Measurements from ENCODE around the gene EMX1. TPM values are rescaled to one million over a fixed set of nuclear protein-coding genes. Genes with fewer than 3 reads are reported as not detected.

Gene EMX1
- total RNA-seq, 1 donor from 2014 or later = 8.2 TPM

DNA sequence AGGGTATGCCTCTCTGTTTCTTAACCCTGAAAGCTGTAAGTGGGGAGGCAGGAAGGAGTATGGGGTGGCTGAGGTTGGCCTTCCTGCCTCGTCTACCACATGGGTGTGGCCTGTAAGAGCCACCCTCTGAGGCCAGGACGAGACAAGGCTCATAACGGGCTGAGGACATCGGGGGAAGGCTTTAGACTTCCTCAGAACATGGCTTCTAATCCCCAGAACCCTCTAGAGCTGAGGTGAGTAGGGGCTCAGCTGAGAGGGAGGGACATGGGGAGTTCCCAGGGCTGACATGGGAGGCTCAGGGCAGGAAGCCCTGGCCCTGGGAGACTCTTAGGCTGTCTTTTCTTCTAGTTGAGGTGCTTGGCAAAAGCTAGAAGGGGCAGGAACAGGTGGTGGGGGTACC is 36.7 kb downstream of the EMX1 start:
- H3K4me3 ChIP-seq (ENCODE audit: low read depth, low read length) = no peak overlapping the region
- DNase-seq (ENCODE audit: low read depth) = no peak
- TF ChIP-seq, protein P1, sequence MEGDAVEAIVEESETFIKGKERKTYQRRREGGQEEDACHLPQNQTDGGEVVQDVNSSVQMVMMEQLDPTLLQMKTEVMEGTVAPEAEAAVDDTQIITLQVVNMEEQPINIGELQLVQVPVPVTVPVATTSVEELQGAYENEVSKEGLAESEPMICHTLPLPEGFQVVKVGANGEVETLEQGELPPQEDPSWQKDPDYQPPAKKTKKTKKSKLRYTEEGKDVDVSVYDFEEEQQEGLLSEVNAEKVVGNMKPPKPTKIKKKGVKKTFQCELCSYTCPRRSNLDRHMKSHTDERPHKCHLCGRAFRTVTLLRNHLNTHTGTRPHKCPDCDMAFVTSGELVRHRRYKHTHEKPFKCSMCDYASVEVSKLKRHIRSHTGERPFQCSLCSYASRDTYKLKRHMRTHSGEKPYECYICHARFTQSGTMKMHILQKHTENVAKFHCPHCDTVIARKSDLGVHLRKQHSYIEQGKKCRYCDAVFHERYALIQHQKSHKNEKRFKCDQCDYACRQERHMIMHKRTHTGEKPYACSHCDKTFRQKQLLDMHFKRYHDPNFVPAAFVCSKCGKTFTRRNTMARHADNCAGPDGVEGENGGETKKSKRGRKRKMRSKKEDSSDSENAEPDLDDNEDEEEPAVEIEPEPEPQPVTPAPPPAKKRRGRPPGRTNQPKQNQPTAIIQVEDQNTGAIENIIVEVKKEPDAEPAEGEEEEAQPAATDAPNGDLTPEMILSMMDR (conservative IDR thresholded peaks at IDR 0.05; ENCODE audit: low read depth, low read length) = no peak

DNA sequence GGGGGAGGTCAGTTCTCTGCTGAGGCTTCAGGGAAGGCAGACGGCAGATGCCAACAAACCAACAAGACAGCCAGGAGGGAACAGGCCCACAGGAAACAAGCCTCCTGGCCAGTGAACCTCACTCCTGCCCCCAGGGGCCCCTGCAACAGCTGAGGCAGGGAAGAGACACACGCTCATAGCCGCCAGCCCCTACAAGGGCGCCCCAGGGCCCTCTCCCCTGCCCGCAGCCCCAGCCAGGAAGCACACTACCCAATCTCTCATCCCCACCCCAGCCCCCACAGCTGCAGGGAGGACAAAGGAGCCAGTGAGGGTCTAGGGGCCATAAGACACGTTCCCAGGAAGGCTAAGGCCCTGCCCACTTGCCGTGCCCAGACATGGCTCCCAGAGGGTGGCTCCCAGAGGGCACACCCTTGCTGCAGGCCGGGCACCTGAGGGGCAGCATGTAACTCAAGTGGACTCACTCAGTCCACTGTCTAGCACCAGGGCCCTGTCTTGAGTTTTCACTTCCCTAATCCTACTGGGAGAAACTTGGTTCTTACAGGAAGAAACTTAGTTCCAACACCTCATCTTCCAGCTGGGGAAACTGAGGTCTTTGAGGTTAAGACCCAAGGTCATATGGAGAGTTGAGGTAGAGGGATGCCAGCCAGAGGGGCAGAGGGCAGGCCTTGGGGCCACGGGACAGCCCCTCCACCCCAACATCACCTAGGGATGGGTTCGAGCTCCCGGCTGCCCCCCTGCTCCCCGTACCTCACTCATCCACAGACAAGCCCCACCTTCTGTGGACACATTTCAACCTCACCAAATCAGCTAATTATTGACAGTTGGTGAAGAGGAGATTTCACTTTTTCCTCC is 37.3 kb downstream of the EMX1 start:
- no peak for DNase-seq (ENCODE audit: low read depth)
- H3K4me3 ChIP-seq (ENCODE audit: low read depth, low read length) = no peak overlapping the region
- TF ChIP-seq, protein P1 (conservative IDR thresholded peaks at IDR 0.05; ENCODE audit: low read depth, low read length) = no peak

DNA sequence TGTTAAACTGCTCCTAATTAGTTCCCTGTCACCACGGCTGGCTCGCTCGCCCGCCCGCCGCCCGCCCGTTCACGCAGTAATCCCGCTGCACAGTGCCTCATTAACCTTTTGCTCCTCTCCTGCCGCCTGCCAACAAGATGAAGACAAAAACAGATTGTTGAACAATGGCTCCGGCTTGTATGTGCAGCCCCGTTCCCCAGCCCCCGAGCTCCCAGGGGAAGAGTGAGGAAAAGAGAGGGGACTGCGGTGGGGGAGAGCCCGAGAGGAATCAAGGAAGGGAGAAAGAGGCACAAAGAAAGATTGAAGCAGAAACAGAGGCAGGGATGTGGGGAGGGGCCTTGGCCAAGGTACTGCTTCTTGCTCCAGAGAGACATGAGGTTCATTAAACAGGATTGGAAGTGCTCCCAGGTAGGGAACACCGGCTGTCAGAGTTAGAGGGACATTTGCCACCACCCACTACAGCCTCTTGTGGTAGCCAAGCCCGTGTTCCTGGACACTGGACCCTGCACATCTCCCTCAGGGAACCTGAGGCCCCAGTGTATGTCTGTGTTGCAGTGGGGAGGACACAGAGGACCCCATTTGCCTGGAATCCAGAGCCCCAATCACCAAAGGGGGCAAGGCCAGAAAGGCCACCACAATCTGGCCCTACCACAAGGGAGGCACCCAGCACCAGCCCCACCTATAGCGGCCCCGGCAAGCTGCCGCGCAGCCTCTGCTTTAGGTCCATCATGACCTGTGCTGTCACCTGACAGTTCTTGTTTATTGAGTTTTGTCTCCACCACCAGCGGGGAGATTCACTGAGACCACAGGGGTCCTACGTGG is 38.1 kb downstream of the EMX1 start:
- no peak overlapping the region for H3K4me3 ChIP-seq (ENCODE audit: low read depth, low read length)
- DNase-seq (ENCODE audit: low read depth) = no peak
- TF ChIP-seq, protein P1 (conservative IDR thresholded peaks at IDR 0.05; ENCODE audit: low read depth, low read length) = no peak

DNA sequence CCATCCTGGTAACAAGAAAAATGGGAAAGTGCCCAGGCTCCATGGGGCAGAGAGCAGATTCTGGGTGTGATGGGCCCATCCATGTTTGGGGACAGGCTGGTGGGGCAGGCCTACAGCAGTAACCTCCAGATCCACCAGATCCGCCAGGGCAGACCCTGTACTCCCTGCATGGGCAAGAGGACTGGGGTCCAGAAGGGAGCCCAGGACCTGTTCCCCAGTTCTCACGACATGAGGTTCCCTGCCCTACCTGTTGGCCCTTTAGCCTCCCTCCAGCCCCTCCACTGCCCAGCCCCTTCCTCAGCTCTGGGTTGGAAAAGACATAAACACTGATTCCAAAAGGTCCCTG is 38.7 kb downstream of the EMX1 start:
- H3K4me3 ChIP-seq (ENCODE audit: low read depth, low read length) = no peak overlapping the region
- DNase-seq (ENCODE audit: low read depth) = no peak
- TF ChIP-seq, protein P1 (conservative IDR thresholded peaks at IDR 0.05; ENCODE audit: low read depth, low read length) = no peak

DNA sequence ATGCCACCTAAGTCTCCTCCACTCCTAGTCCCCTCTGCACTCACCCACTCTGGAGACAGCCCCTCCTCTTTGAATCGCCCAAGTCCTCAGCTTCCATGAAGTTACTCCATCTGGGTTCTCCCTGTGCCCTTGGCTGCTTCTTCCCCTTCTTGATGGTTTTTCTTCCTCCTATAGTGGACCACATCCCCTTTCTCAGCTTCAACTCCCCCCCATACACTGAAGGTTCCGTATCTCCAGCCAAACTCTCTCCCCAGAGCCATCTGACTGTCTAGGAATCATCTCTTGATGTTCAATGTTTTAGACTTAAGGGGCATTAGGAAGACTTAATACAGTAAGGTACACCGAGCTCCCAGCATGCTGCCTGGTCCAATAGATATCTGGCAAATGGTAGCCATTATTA is 39.6 kb downstream of the EMX1 start:
- no peak for DNase-seq (ENCODE audit: low read depth)
- H3K4me3 ChIP-seq (ENCODE audit: low read depth, low read length) = no peak overlapping the region
- TF ChIP-seq, protein P1 (conservative IDR thresholded peaks at IDR 0.05; ENCODE audit: low read depth, low read length) = no peak

DNA sequence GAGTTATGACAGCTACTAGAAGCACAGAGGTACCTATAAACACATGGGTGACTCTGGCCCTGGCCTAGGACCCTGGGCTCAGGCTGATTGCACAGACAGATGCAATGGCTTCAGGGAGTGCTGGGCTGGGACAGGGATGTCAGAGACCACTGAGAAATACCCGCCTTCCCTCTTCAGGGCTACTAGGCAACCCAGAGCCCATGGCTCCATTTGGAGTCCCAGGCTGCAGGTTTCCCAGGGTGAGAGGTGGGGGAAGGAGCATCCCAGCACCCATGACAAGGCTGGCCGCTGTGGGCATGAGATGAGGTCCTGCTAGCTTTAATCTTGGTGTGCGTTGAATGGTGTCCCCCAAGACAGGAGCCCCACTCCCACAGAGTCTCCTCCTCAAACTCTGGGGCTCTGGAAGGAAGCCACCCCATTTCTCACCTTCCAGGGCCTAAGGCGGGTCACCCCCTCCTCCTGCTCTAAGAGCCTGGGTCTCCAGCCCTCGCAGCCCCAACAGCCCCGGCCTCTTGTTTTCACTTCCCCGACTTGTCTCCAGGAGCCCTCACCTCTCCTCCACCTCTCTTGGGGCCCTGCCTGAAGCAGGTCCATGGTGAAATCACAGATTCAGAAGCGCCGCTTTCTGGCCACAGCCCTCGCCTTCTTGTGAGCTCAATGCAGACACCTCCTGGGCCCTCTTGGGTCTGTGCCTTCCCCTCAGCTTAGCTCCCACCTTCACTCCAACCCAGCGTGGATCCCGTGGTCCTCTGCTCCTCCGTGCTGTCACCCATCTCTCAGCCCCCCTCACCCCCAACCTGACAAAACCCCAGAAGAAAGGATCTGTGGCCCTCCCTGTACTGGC is 41.4 kb downstream of the EMX1 start:
- TF ChIP-seq, protein P1 (conservative IDR thresholded peaks at IDR 0.05; ENCODE audit: low read depth, low read length) = no peak
- H3K4me3 ChIP-seq (ENCODE audit: low read depth, low read length) = no peak overlapping the region
- no peak for DNase-seq (ENCODE audit: low read depth)

Data from epithelial cell of proximal tubule (primary cell).